Tracheal epithelial cell (primary cell): ENCODE data around the gene CAMKV. TPM values are rescaled to one million over a fixed set of nuclear protein-coding genes. Genes with fewer than 3 reads are reported as not detected.

Experiments used
- total RNA-seq: library from RNA; depleted of rRNA; stranded (reverse); fragments of >200 nt; gene quantifications from 2 replicates; pipeline ENCODE4 v1.2.1, GENCODE V29; 2014

CAMKV gene
- not detected in 2 replicates for total RNA-seq

GRCh38 chr3:49869525-49870126, at the start of gene CAMKV:
TSS of gene CAMKV (minus strand) at chr3:49869906. CDS start at chr3:49862388, 7,518 bp downstream.

GRCh38 chr3:49903451-49904424, 34.0 kb upstream of the CAMKV start, which contains the start of gene MST1R:
TSS of gene MST1R (minus strand) at chr3:49903873. CDS start at chr3:49903609, 264 bp downstream.

GRCh38 chr3:49856181-49857005, 13.3 kb downstream of the CAMKV start, which contains the start of gene TRAIP:
TSS of gene TRAIP (minus strand) at chr3:49856564. CDS start at chr3:49856453, 111 bp downstream.

GRCh38 chr3:49813497-49814174, 56.1 kb downstream of the CAMKV start, which contains the start of gene UBA7:
TSS of gene UBA7 (minus strand) at chr3:49813953. CDS start at chr3:49813787, 166 bp downstream.

Other genes starting within 250 kb of the CAMKV start
- 208 and 240 TPM in 2 replicates for gene APEH, start 195.6 kb downstream of the CAMKV start, total RNA-seq
- 8.3 and 9.4 TPM in 2 replicates for gene MST1, start 180.4 kb downstream of the CAMKV start, total RNA-seq
- 17.1 and 19.0 TPM in 2 replicates for gene RNF123, start 180.3 kb downstream of the CAMKV start, total RNA-seq
- 0.21 TPM in 1 of 2 replicates, not detected in the other for gene AMIGO3, start 150.2 kb downstream of the CAMKV start, total RNA-seq
- 12.1 and 46.5 TPM in 2 replicates for gene GMPPB, start 146.0 kb downstream of the CAMKV start, total RNA-seq
- 24.1 TPM in 2 replicates for gene IP6K1, start 83.4 kb downstream of the CAMKV start, total RNA-seq
- gene CDHR4, start 70.0 kb downstream of the CAMKV start, total RNA-seq = not detected in 2 replicates
- 10.4 and 22.2 TPM in 2 replicates for gene INKA1, start 66.6 kb downstream of the CAMKV start, total RNA-seq
- 1.1 and 16.6 TPM in 2 replicates for gene UBA7, start 56.0 kb downstream of the CAMKV start, total RNA-seq
- gene TRAIP, start 13.3 kb downstream of the CAMKV start, total RNA-seq = 0.64 and 4.1 TPM in 2 replicates
- gene MST1R, start 34.0 kb upstream of the CAMKV start, total RNA-seq = 8.7 and 29.2 TPM in 2 replicates
- 14.3 and 16.6 TPM in 2 replicates for gene MON1A, start 59.9 kb upstream of the CAMKV start, total RNA-seq
- gene RBM6, start 70.2 kb upstream of the CAMKV start, total RNA-seq = 25.4 and 34.2 TPM in 2 replicates
- 66.9 and 72.5 TPM in 2 replicates for gene RBM5, start 219.0 kb upstream of the CAMKV start, total RNA-seq